Motor neuron (in vitro differentiated cells): ENCODE measurements around the gene KCTD19. TPM values are rescaled to one million over a fixed set of nuclear protein-coding genes. Genes with fewer than 3 reads are reported as not detected.

Experiments used
- ATAC-seq, 8 experiments: fragments of 200-7000 bp; cut with Tn5 transposase; replicated peaks in 6 of 8; 2 replicates each; pipeline ENCODE4 v1.8.0; 2021; ENCODE audit warnings: mild to moderate bottlenecking in 8 of 8, moderate library complexity in 8 of 8
- H3K27ac ChIP-seq, 2 donors: fragments of 250-450 bp; sonication (Bioruptor Pico); 2 replicates each; pipeline ENCODE4 v1.9.0; 2021; ENCODE audit warnings: antibody characterized with exemption in 2 of 2, mild to moderate bottlenecking in 2 of 2, moderate library complexity in 1 of 2
- H3K4me1 ChIP-seq, 2 donors: fragments of 250-450 bp; sonication (Bioruptor Pico); replicated peaks in 1 of 2; 2 replicates each; pipeline ENCODE4 v1.6.1; 2021; ENCODE audit warnings: antibody characterized with exemption in 2 of 2, mild to moderate bottlenecking in 2 of 2, moderate library complexity in 1 of 2
- H3K4me3 ChIP-seq, 5 donors: fragments of 250-450 bp; sonication (Bioruptor Pico); 2 replicates each; pipeline ENCODE4 v1.9.0; 2021; ENCODE audit warnings: antibody characterized with exemption in 5 of 5, mild to moderate bottlenecking in 5 of 5, moderate library complexity in 4 of 5
- WGBS, 10 experiments: fragments of 450-650 bp; shearing (Covaris generic); methylation state at CpG; one replicate each; pipeline ENCODE4 v1.0.0; 2022; 5-methylcytosine and 5-hydroxymethylcytosine counted together
- in situ Hi-C, 9 experiments: fragments of 400-800 bp; cut with MboI; loops; one replicate each; pipeline ENCODE4 v1.15.0; 2021; ENCODE audit warnings: low sequenced_read_pairs in 9 of 9, low pct_unique_long_range_greater_than_20kb in 2 of 9; ENCODE audit not compliant: unreplicated experiment in 9 of 9
- total RNA-seq, 8 experiments: library from RNA; unstranded; fragments of 300-600 nt; gene quantifications; 2 replicates each; pipeline versions ENCODE4 v1.2.3 to v1.2.4, GENCODE V29; 2022

The KCTD19 gene
- total RNA-seq, 8 experiments from 2014 or later = 0.15 to 1.8 (median 0.90) TPM

DNA sequence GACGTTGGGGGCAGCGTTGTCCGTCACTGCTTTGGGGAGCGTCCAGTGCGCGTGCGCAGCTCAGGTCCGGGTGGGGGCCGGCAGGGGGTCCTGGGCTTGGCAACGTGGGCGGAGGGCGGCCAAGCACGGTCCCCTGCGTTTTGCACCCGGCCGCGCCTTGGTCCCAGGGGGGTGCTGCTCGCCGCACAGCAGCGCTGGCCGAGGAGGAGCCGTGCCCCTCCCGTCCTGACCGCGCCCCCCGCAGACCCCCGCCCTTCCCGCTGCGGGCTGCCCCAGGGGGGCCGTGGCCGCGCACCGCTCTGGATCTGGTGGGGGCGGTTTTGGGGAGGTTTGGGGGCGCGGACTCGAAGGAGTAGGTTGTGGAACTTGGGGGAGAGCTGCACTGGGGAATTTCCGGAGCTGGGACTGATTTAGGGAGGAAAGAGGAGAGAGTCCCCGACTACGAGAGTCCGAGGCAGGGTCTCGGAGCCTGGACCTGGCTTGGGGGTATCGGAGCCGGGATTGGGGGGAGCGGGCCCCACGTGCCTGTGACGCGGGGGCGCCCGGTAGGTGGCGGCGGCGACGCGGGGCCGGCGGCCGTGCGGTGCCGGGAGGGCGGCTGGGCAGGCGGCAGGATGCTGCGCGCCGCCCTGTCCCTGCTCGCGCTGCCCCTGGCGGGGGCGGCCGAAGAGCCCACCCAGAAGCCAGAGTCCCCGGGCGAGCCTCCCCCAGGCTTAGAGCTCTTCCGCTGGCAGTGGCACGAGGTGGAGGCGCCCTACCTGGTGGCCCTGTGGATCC lies 78.0 kb downstream of the KCTD19 start, which contains the start of gene SLC9A5:
SLC9A5 (plus strand) TSS at position 579 of the 777 bp plus-strand sequence; CDS start at position 615, 36 bp downstream.
- in situ Hi-C loops = loop anchor here in 1 of 9 experiments (25.0 kb wide), 1 partner anchor 164 kb away; the partner anchor contains the start of gene ZDHHC1
- ATAC-seq = peak in 7 of 8 experiments; percentile 1 to 21 (median 7)
- H3K27ac ChIP-seq = no peak within 1 kb of the TSS
- H3K4me3 ChIP-seq = peak within 1 kb of the TSS; percentile 38 to 49 (median 47)
- peaks cover 9 to 10% of the 10 kb centered on the region in 2 donors for H3K4me1 ChIP-seq
- WGBS, 10 experiments = no CpG with 5 or more reads among the region's 75 CpGs

DNA sequence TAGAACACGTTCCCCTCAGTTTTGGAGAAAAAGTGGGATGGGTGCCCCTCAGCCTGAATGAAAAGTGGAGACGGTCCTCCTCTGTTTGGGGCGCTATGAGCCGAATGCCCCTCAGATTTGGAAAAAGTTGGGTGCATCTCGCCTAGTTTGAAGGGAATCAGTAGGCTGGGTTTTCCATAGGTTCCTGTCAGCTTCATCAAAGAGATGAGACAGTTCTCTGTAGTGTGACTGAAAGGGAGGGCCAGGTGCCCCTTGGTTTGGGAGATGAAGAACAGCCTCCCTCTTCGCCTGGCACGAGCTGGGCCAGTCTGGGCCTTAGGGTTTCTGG lies 78.5 kb downstream of the KCTD19 start:
- 0 to 7% (median 0%) methylated on average over 1 to 6 of the region's 7 CpGs; no CpG with 5 or more reads in 3 of the 10 experiments for WGBS, 10 experiments
- no peak for ATAC-seq
- in situ Hi-C loops = loop anchor here in 1 of 9 experiments (25.0 kb wide), 1 partner anchor 164 kb away; the partner anchor contains the start of gene ZDHHC1
- Histone ChIP-seq H3K4me3 (peak overlapping the region; percentile 38 to 49 (median 47)), H3K4me1 (peaks cover 9 to 10% of the 10 kb centered on the region in 2 donors), H3K27ac (no peak overlapping the region)

DNA sequence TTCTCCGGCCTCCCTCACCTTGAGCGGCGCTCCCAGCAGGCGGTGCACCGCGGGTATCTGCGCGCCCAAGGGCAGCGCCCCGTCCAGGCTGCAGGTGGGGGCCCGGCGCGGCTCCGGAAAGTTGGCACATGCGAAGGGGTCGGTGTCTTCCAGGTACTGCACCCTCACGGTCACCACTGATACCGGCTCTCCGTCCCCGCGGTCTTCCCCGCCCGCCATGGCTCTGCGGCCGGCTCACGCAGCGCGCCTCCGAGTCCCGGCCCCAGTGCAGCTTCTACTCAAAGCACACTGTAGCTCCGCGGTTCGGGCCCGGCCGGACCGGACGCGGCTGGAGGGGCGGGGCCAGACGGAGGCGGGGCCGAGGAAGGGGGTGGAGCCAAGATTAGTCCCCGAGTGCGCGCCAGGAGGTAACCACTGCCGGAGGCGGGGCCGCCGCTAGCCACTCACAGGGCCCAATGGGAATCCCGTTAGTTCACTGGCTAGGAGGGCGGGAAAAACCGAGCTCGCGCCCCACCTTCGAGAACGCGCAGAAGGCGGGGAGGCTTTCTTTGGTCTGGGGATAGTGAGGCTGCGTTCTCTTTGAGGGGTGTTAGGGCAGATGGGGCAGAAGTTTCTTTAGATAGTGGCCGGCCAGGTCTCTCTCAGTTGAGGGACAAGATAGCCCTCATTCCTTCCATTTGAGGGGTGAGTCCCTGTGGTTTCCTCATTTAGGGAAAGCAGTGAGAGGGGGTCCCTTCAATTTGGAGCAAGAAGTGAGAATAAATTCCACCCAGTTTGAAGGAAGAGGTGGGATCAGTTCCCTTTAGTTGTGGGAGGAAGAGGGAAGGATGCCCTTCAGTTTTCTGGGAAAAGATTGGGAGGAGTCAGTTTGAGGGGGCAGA lies 79.1 kb downstream of the KCTD19 start, which contains the start of gene FHOD1:
FHOD1 (minus strand) TSS at position 290 of the 881 bp plus-strand sequence; CDS start at position 219, 71 bp downstream.
- WGBS, 10 experiments = 0 to 1% (median 0%) methylated on average over 1 to 14 of the region's 60 CpGs; no CpG with 5 or more reads in 7 of the 10 experiments
- in situ Hi-C loops = loop anchor here in 1 of 9 experiments (25.0 kb wide), 1 partner anchor 165 kb away; the partner anchor contains the start of gene ZDHHC1
- H3K27ac ChIP-seq = no peak within 1 kb of the TSS
- H3K4me1 ChIP-seq = peaks cover 9 to 10% of the 10 kb centered on the region in 2 donors
- H3K4me3 ChIP-seq = peak within 1 kb of the TSS; percentile 38 to 49 (median 47)
- peak; percentile 47 to 74 (median 62) for ATAC-seq

DNA sequence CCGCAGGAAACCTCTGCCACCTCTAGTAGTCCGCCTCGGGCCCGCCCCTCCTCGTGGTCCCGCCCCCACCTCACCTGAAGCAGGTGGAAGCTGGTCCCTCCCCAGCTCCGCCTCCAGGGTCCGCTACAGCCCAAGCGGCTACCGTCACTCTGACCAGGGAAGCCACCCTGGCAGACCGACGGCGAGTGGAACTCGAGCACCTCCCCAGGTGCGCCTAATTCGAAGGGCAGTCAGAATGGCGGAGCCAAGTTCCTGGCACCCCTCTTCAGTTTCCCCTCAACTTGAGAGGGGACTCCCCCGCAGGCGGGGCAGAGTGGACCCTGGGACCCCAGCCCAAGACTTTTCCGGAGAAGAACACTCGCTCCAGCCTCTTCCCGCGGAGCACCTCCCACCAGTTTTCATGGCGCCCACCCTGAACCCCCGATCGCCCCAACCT lies 79.8 kb downstream of the KCTD19 start:
- H3K27ac ChIP-seq = no peak overlapping the region
- ATAC-seq = peak; percentile 0 to 25 (median 7)
- 0% methylated on average over 4 of the region's 26 CpGs; no CpG with 5 or more reads in 9 of the 10 experiments for WGBS, 10 experiments
- H3K4me3 ChIP-seq = peak overlapping the region; percentile 38 to 49 (median 47)
- in situ Hi-C loops = loop anchor here in 1 of 9 experiments (25.0 kb wide), 1 partner anchor 166 kb away; the partner anchor contains the start of gene ZDHHC1
- peaks cover 9 to 10% of the 10 kb centered on the region in 2 donors for H3K4me1 ChIP-seq

DNA sequence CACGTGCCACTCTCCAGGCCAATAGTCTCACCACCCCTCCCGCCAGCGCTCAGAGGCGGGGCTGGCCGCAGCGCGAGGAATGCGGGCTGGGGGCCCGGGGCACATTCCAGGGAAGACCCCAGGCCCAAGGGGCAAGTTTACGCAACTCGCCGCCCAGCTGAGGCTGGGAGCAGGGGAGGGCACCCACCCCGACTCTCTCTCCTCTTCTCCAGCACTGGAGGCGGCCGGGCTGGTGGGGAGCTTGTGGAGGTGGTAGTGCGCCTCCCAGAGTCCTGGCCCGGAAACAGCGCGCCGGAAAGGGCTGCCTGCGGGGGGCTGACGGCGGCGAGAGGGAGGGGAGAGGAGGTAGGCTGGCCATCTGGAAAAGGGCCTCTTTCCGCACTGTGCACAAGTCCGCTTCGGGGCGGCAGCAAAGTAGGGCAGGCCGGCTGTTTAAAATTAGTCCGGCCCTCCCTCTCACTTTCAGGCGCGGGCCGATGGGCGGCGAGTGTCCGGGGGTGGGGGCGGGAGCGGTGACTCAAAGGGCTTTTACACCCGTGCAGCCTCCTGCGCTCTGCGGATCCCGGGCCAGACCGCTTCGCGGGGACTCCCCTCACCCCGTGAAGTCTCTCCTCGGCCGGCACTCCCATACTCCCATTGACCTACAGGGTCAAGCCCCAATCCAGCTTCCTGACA lies 80.3 kb downstream of the KCTD19 start:
- H3K4me3 ChIP-seq = peak overlapping the region; percentile 38 to 49 (median 47)
- peak overlapping the region in 1 of 2 donors; percentile 13 for H3K27ac ChIP-seq
- H3K4me1 ChIP-seq = peaks cover 9 to 10% of the 10 kb centered on the region in 2 donors
- in situ Hi-C loops = loop anchor here in 1 of 9 experiments (25.0 kb wide), 1 partner anchor 166 kb away; the partner anchor contains the start of gene ZDHHC1
- 0 to 6% (median 0%) methylated on average over 5 to 7 of the region's 48 CpGs; no CpG with 5 or more reads in 7 of the 10 experiments for whole genome bisulfite sequencing, 10 experiments
- peak; percentile 38 to 75 (median 70) for ATAC-seq

DNA sequence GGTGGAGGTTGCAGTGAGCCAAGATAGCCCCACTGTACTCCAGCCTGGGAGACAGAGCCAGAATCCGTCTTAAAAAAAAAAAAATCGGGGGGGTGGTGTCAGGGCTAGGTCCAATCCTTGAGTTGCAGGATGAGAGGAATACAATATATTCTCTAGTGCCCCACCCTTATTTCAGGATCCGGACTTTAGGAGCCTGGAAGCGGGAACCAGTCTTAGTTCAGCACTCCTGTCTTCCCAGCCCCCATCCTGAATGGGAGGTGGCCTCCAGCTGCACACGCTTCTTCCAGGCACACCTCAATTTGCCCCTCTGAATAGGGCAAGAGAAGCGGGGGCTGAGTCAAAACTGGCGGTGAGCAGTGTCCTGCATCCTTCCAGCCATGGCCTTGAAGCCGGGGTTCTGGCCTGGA lies 80.9 kb downstream of the KCTD19 start:
- in situ Hi-C loops = loop anchor here in 1 of 9 experiments (25.0 kb wide), 1 partner anchor 167 kb away; the partner anchor contains the start of gene ZDHHC1
- H3K4me1 ChIP-seq = peaks cover 9 to 10% of the 10 kb centered on the region in 2 donors
- H3K4me3 ChIP-seq = peak overlapping the region; percentile 38 to 49 (median 47)
- ATAC-seq = no peak
- 0 to 38% (median 0%) methylated on average over 2 to 5 of the region's 8 CpGs; no CpG with 5 or more reads in 4 of the 10 experiments for WGBS, 10 experiments
- H3K27ac ChIP-seq = peak overlapping the region in 1 of 2 donors; percentile 13

DNA sequence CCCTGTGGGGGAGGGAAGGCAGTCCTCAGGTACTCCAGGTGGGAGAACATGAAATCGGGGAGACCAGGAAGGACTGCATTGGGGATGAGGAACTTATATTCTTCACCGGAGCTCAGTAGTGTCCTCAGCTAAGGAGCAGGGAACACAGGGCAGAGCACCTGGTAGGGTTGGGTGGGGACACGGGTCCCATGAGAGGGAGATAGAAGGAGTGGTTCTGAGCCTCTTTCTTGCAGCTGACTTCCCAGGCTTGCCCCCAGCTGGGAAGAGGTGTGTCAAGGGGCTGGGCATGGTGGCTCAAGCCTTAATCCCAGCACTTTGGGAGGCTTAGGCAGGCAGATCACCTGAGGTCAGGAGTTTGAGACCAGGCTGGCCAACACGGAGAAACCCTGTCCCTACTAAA lies 81.4 kb downstream of the KCTD19 start:
- ATAC-seq = no peak
- WGBS, 10 experiments = 80 to 100% (median 92%) methylated on average over 1 to 4 of the region's 4 CpGs; no CpG with 5 or more reads in 5 of the 10 experiments
- Histone ChIP-seq H3K4me1 (peaks cover 9 to 10% of the 10 kb centered on the region in 2 donors), H3K27ac (no peak overlapping the region), H3K4me3 (no peak overlapping the region)
- in situ Hi-C loops = loop anchor here in 1 of 9 experiments (25.0 kb wide), 1 partner anchor 167 kb away; the partner anchor contains the start of gene ZDHHC1

DNA sequence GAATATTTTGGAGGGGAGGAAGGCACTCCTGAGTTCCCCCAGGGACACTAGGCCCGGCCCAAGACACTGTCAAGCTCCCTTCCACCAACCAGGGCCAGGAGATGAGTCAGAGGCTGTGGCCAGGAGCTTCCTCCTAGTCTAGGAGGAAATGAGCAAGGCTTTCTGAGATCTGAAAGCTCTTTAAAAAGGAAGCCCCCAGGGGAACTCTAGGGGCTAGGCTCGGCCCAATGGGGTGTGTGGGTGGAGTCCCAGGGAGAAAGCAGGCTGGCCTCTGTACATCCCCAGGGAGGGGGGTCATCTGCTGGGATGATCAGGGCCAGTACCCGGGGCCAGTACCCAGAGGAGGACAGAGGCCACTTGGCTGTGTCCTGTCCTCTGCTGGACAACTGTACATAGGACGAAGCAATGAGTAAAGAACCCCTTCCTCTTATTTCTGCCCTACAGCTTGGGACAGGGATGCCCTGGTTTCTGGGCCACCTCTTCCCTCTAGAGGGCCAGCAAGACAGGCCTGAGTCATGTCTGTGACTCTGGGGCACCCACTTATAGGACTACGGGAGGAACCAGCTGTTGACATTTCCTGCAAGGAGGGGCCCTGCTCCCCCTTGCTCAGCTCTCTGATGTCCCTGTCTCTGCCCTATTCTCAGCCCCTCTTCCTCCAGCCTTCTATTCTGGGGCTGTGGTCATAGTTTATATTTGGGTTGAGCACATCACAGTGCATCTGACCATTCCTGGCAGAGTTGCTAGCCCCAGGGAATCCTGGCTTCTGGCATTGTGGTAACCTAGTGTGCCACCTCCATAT lies 82.0 kb downstream of the KCTD19 start:
- in situ Hi-C loops = loop anchor here in 1 of 9 experiments (25.0 kb wide), 1 partner anchor 168 kb away; the partner anchor contains the start of gene ZDHHC1
- H3K27ac ChIP-seq = no peak overlapping the region
- WGBS, 10 experiments = 0 to 88% (median 49%) methylated on average over 1 to 2 of the region's 5 CpGs; no CpG with 5 or more reads in 4 of the 10 experiments
- H3K4me3 ChIP-seq = no peak overlapping the region
- peaks cover 8 to 10% of the 10 kb centered on the region in 2 donors for H3K4me1 ChIP-seq
- peak in 2 of 8 experiments; percentile 8 to 12 for ATAC-seq

DNA sequence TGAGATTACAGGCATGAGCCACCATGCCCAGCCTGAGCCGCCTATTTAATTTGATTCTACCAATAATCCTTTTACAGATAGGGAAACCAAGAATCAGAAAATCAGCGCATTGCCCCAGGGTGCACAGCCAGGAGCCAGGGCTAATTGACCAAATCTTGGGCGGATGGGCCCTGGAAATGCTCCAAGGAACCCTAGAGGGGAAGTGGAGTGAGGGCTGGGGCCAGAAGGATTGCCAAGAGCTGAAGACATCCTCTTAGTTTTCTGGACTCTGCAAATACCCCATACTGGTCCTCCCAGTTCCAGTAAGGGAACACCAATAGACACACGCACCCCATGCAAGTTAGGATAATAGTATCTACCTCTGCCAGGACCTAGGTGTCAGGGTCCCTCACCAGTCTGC lies 83.1 kb downstream of the KCTD19 start:
- Histone ChIP-seq H3K27ac (no peak overlapping the region), H3K4me1 (peaks cover 3 to 5% of the 10 kb centered on the region in 2 donors), H3K4me3 (no peak overlapping the region)
- no peak for ATAC-seq
- WGBS, 10 experiments = 70 to 100% (median 90%) methylated on average over 1 to 4 of the region's 4 CpGs; no CpG with 5 or more reads in 5 of the 10 experiments
- in situ Hi-C loops = loop anchor here in 1 of 9 experiments (25.0 kb wide), 1 partner anchor 169 kb away; the partner anchor contains the start of gene ZDHHC1

DNA sequence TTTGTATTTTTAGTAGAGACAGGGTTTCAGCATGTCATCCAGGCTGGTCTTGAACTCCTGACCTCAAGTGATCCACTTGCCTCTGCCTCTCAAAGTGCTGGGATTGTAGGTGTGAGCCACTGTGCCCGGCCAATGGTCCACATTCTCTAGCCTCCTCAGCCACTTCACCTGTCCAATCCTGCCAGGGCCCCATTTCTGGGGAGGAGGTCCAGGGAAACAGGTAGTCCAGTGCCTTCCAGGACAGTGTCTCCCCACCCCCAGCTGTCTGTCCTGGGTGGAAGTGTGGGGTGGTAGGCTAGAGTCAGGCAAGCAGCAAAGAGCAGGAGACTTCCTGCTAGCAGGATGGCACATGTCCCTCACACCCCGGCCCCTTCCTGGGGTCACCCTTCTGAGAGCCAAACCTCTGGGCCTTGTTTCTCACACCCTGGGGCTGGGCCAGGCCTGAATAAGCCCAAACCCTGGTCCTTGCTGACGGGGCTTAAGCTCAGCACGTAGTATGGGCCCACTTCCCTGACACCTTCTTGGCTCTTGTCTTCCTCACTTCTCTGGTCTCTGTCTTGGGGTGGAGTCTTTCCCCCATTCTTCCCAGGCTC lies 84.3 kb downstream of the KCTD19 start:
- in situ Hi-C loops = loop anchor here in 1 of 9 experiments (25.0 kb wide), 1 partner anchor 170 kb away; the partner anchor contains the start of gene ZDHHC1
- Histone ChIP-seq H3K4me1 (peaks cover 3 to 5% of the 10 kb centered on the region in 2 donors), H3K27ac (no peak overlapping the region), H3K4me3 (no peak overlapping the region)
- no peak for ATAC-seq
- 60 to 100% methylated on average over 1 of the region's 4 CpGs; no CpG with 5 or more reads in 8 of the 10 experiments for WGBS, 10 experiments
